HG03432 (cell line): ENCODE measurements around the gene ROR1.

ENCODE experiments used
- ATAC-seq: cut with Tn5 transposase; IDR thresholded peaks from one replicate; pipeline ENCODE4 v1.9.1; 2021; ENCODE audit warnings: mild to moderate bottlenecking, moderate library complexity; ENCODE audit not compliant: unreplicated experiment

The ROR1 gene

GRCh38 chr1:63966016-63966415, 192.2 kb downstream of the ROR1 start:
- no peak for ATAC-seq

- ATAC-seq, result no peak
These were observed 194.1 kb downstream of the ROR1 start for GRCh38 chr1:63967901-63968300.

- ATAC-seq, result no peak
These were observed 195.0 kb downstream of the ROR1 start for GRCh38 chr1:63968663-63969440.

GRCh38 chr1:63969441-63969901, 195.7 kb downstream of the ROR1 start:
- no peak for ATAC-seq

GRCh38 chr1:63971557-63971956, 197.7 kb downstream of the ROR1 start:
- no peak for ATAC-seq

- ATAC-seq, result no peak
These were observed 199.2 kb downstream of the ROR1 start for GRCh38 chr1:63973005-63973419.

- ATAC-seq, result no peak
These were observed 201.1 kb downstream of the ROR1 start for GRCh38 chr1:63974966-63975365.

- ATAC-seq, result no peak
These were observed 201.7 kb downstream of the ROR1 start for GRCh38 chr1:63975481-63975880.

- ATAC-seq, result no peak
These were observed 202.2 kb downstream of the ROR1 start for GRCh38 chr1:63976006-63976405.

GRCh38 chr1:63977466-63977865, 203.6 kb downstream of the ROR1 start:
- no peak for ATAC-seq

GRCh38 chr1:63980740-63981407, 207.1 kb downstream of the ROR1 start:
- no peak for ATAC-seq

GRCh38 chr1:63981408-63981773, 207.6 kb downstream of the ROR1 start:
- no peak for ATAC-seq

GRCh38 chr1:63982201-63982600, 208.4 kb downstream of the ROR1 start:
- no peak for ATAC-seq

GRCh38 chr1:63983391-63984256, 209.8 kb downstream of the ROR1 start:
- ATAC-seq, result no peak

GRCh38 chr1:63984257-63984929, 210.6 kb downstream of the ROR1 start:
- ATAC-seq, result no peak

GRCh38 chr1:63984930-63985290, 211.1 kb downstream of the ROR1 start:
- ATAC-seq, result no peak

GRCh38 chr1:63987014-63987627, 213.3 kb downstream of the ROR1 start:
- no peak for ATAC-seq

GRCh38 chr1:63987628-63988024, 213.8 kb downstream of the ROR1 start:
- no peak for ATAC-seq

GRCh38 chr1:63988941-63989340, 215.1 kb downstream of the ROR1 start:
- ATAC-seq, result no peak

- no peak for ATAC-seq
These were observed 217.9 kb downstream of the ROR1 start for GRCh38 chr1:63991685-63992084.

GRCh38 chr1:64000021-64000420, 226.2 kb downstream of the ROR1 start:
- ATAC-seq, result no peak
